SK-N-SH (cell line): ENCODE results near the gene TSPAN13. TPM values are rescaled to one million over a fixed set of nuclear protein-coding genes. Genes with fewer than 3 reads are reported as not detected.

Experiments used
- CTCF ChIA-PET: fragments of 300-600, 350-600 bp; formaldehyde crosslinking; extraction: SDS; loops from one replicate; lab custom pipeline; 2021; lab: Yijun Ruan, JAX
- POLR2A ChIA-PET: fragments of 350-600 bp; sonication (Branson Sonifier 250); formaldehyde crosslinking; extraction: SDS; loops from one replicate; lab custom pipeline; 2020; ENCODE audit warnings: antibody characterized with exemption, inconsistent platforms; lab: Yijun Ruan, JAX
- DNase-seq: peaks from one replicate; pipeline ENCODE4 v3.0.0; 2012
- H2AFZ ChIP-seq: fragments of 200-600 bp; sonication (generic); 2 replicates; pipeline ENCODE4 v1.8.1; 2016; ENCODE audit warnings: antibody characterized with exemption, mild to moderate bottlenecking, low read depth
- H3F3A ChIP-seq: fragments of 200-600 bp; sonication (generic); replicated peaks from 2 replicates; pipeline ENCODE3; 2016; ENCODE audit warnings: antibody characterized with exemption, mild to moderate bottlenecking; ENCODE audit not compliant: insufficient read depth
- H3K27ac ChIP-seq, 2 experiments: fragments of 200-500 bp in 1 of 2; fragments of 200-600 bp in 1 of 2; sonication (Bioruptor generic) in 1 of 2; sonication (generic), shearing (Covaris generic) in 1 of 2; 2 replicates each; pipeline versions ENCODE4 v1.5.1 to v1.6.1; 2014 to 2016; ENCODE audit warnings: low read depth in 2 of 2, inconsistent platforms in 1 of 2, low read length in 1 of 2, mild to moderate bottlenecking in 1 of 2, mixed read lengths in 1 of 2
- H3K27me3 ChIP-seq: fragments of 200-600 bp; sonication (generic), shearing (Covaris generic); 2 replicates; pipeline ENCODE4 v1.6.1; 2016; ENCODE audit warnings: mixed run types; ENCODE audit not compliant: insufficient read depth
- H3K36me3 ChIP-seq, 2 experiments: fragments of 200-500 bp in 1 of 2; fragments of 200-600 bp in 1 of 2; sonication (Bioruptor generic) in 1 of 2; sonication (generic) in 1 of 2; replicated peaks in 1 of 2; 2 replicates each; pipeline versions ENCODE3 to v1.5.1; 2014 to 2016; ENCODE audit warnings: low read length in 1 of 2, mild to moderate bottlenecking in 1 of 2; ENCODE audit not compliant: insufficient read depth in 2 of 2, control insufficient read depth in 1 of 2
- H3K4me1 ChIP-seq, 2 experiments: fragments of 200-500 bp in 1 of 2; fragments of 200-600 bp in 1 of 2; sonication (Bioruptor generic) in 1 of 2; sonication (generic), shearing (Covaris generic) in 1 of 2; 2 replicates each; pipeline versions ENCODE4 v1.5.1 to v1.6.1; 2014 to 2016; ENCODE audit warnings: low read depth in 1 of 2, low read length in 1 of 2, mixed run types in 1 of 2; ENCODE audit not compliant: insufficient read depth in 2 of 2, control insufficient read depth in 1 of 2
- H3K4me2 ChIP-seq: fragments of 200-600 bp; sonication (generic), shearing (Covaris generic); 2 replicates; pipeline ENCODE4 v1.6.1; 2017; ENCODE audit warnings: mixed run types
- H3K4me3 ChIP-seq, 2 experiments: fragments of 200-500 bp in 1 of 2; fragments of 200-600 bp in 1 of 2; sonication (Bioruptor generic) in 1 of 2; sonication (generic), shearing (Covaris generic) in 1 of 2; 2 replicates each; pipeline versions ENCODE4 v1.5.1 to v1.8.1; 2014 to 2016; ENCODE audit warnings: low read depth in 2 of 2, inconsistent platforms in 1 of 2, low read length in 1 of 2, mild to moderate bottlenecking in 1 of 2, mixed read lengths in 1 of 2, moderate library complexity in 1 of 2
- H3K79me2 ChIP-seq: fragments of 200-600 bp; sonication (generic); 2 replicates; pipeline ENCODE4 v1.8.1; 2017; ENCODE audit warnings: mild to moderate bottlenecking; ENCODE audit not compliant: insufficient read depth
- H3K9ac ChIP-seq: fragments of 200-600 bp; sonication (generic); 2 replicates; pipeline ENCODE4 v1.6.1; 2017; ENCODE audit warnings: mixed run types
- H3K9me2 ChIP-seq: fragments of 200-600 bp; sonication (generic); 2 replicates; pipeline ENCODE4 v1.6.1; 2017; ENCODE audit warnings: mixed run types
- H3K9me3 ChIP-seq: fragments of 200-600 bp; sonication (generic); 2 replicates; pipeline ENCODE4 v1.6.1; 2017; ENCODE audit warnings: mixed run types, mild to moderate bottlenecking, moderate library complexity
- H4K20me1 ChIP-seq: fragments of 200-600 bp; sonication (generic); 2 replicates; pipeline ENCODE4 v1.6.1; 2017; ENCODE audit warnings: mild to moderate bottlenecking, mixed run types; ENCODE audit not compliant: insufficient read depth
- CHD2 ChIP-seq: fragments of 150-350 bp; IDR thresholded peaks from 2 replicates; pipeline ENCODE4 v1.6.1; 2018; ENCODE audit warnings: low read length; ENCODE audit not compliant: partially characterized antibody
- ELF1 ChIP-seq: IDR thresholded peaks from 2 replicates; pipeline ENCODE4 v1.4.0; 2012
- FOSL2 ChIP-seq: IDR thresholded peaks from 2 replicates; pipeline ENCODE4 v1.4.0; 2012; ENCODE audit warnings: low read depth, mild to moderate bottlenecking, moderate library complexity, borderline replicate concordance
- FOXJ3 ChIP-seq: sonication (generic); formaldehyde crosslinking; IDR thresholded peaks from 2 replicates; pipeline ENCODE4 v1.5.1; 2020; ENCODE audit warnings: mild to moderate bottlenecking, missing genetic modification reagents
- FOXM1 ChIP-seq: IDR thresholded peaks from 2 replicates; pipeline ENCODE4 v1.4.0; 2012; ENCODE audit warnings: low read depth, mild to moderate bottlenecking
- JUND ChIP-seq: IDR thresholded peaks from 2 replicates; pipeline ENCODE4 v1.4.0; 2012
- MAX ChIP-seq: IDR thresholded peaks from 2 replicates; pipeline ENCODE4 v1.4.0; 2012; ENCODE audit warnings: low read depth
- MXI1 ChIP-seq: IDR thresholded peaks from 2 replicates; pipeline ENCODE4 v1.6.1; 2012; ENCODE audit warnings: mild to moderate bottlenecking, low read depth, low read length, improper control_type of control experiment
- NFIC ChIP-seq: IDR thresholded peaks from 2 replicates; pipeline ENCODE4 v1.4.0; 2012; ENCODE audit warnings: borderline replicate concordance
- NRF1 ChIP-seq: IDR thresholded peaks from 2 replicates; pipeline ENCODE4 v1.6.1; 2012; ENCODE audit warnings: low read depth, mild to moderate bottlenecking, low read length
- PBX3 ChIP-seq: IDR thresholded peaks from 2 replicates; pipeline ENCODE4; 2012
- RAD21 ChIP-seq: IDR thresholded peaks from 2 replicates; pipeline ENCODE4 v1.6.1; 2012; ENCODE audit warnings: mild to moderate bottlenecking, low read length
- RCOR1 ChIP-seq: fragments of 150-350 bp; IDR thresholded peaks from 2 replicates; pipeline ENCODE4 v1.6.1; 2017; ENCODE audit warnings: antibody characterized with exemption, low read length
- REST ChIP-seq: IDR thresholded peaks from 2 replicates; pipeline ENCODE4 v1.6.1; 2012; ENCODE audit warnings: mild to moderate bottlenecking, low read depth, low read length, moderate library complexity
- SIN3A ChIP-seq: IDR thresholded peaks from 2 replicates; pipeline ENCODE4 v1.6.1; 2012; ENCODE audit warnings: low read depth, mild to moderate bottlenecking, low read length, moderate library complexity, borderline replicate concordance
- SMC3 ChIP-seq: IDR thresholded peaks from 2 replicates; pipeline ENCODE4 v1.6.1; 2012; ENCODE audit warnings: low read depth, low read length, improper control_type of control experiment
- TAF1 ChIP-seq: IDR thresholded peaks from 2 replicates; pipeline ENCODE4 v1.6.1; 2012; ENCODE audit warnings: low read depth, mild to moderate bottlenecking, low read length, moderate library complexity, borderline replicate concordance
- TEAD4 ChIP-seq: IDR thresholded peaks from 2 replicates; pipeline ENCODE4 v1.4.0; 2012; ENCODE audit warnings: mild to moderate bottlenecking, borderline replicate concordance; ENCODE audit not compliant: insufficient read depth
- USF1 ChIP-seq: IDR thresholded peaks from 2 replicates; pipeline ENCODE4 v1.4.0; 2012; ENCODE audit warnings: low read depth, borderline replicate concordance
- YY1 ChIP-seq: IDR thresholded peaks from 2 replicates; pipeline ENCODE4 v1.4.0; 2012; ENCODE audit warnings: low read depth, mild to moderate bottlenecking
- WGBS: methylation state at CpG from one replicate; pipeline ENCODE4 v1.1.6; 2017; ENCODE audit warnings: low lambda C conversion rate; 5-methylcytosine and 5-hydroxymethylcytosine counted together
- polyA plus RNA-seq, 3 experiments: library from polyadenylated mRNA; depleted of rRNA; stranded (reverse); fragments of >200 nt; gene quantifications; 2 replicates each; pipeline ENCODE4 v1.2.3, GENCODE V29; 2012
- TF ChIP-seq, protein P1 (sequence below): fragments of 200-600 bp; sonication (generic); IDR thresholded peaks from 2 replicates; pipeline ENCODE4 v1.6.1; 2017; ENCODE audit warnings: antibody characterized with exemption, mild to moderate bottlenecking, moderate library complexity

Gene TSPAN13
- polyA plus RNA-seq, 1 of the 3 experiments (the other 2 are of a cell fraction), result 0.26 TPM

DNA sequence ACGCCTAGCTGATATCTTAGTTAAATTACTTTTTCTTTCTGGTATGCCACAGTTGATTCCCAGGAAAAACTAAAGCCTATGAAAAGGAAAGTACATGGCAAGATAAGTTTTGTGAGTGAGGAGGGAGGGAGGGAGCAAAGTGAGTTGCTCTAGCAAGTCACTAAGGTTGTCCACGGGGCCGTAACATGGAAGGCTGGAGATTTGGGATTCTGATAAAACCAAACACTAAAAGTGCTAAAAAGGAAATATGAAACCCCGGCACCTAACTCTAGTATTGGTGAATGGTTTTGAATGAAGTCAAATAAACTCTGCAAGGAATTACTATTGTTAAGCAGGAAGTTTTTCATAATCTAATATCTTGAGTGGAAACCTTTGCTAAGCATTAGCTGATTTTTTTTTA, 49.6 kb downstream of the TSPAN13 start:
- WGBS, result 61% methylated on average over 4 of the region's 4 CpGs
- CTCF ChIA-PET, result interaction anchor here (0.6 to 4.4 kb wide), 6 partner anchors 23 to 630 kb away, joined by 3 to 27 read pairs (median 4); no protein-coding TSS in a partner anchor

GRCh38 chr7:16803881-16804673, 50.5 kb downstream of the TSPAN13 start:
- H3K4me1 ChIP-seq, result no peaks in the 10 kb centered on the region
- no peaks in the 10 kb centered on the region for H4K20me1 ChIP-seq
- no peak for DNase-seq
- H3K4me2 ChIP-seq, result no peak overlapping the region
- no peak overlapping the region for H3K27ac ChIP-seq
- no peak overlapping the region for H3K4me3 ChIP-seq
- POLR2A ChIA-PET, result no interaction called here
- H3K36me3 ChIP-seq, result no peaks in the 10 kb centered on the region
- H3K79me2 ChIP-seq, result no peaks in the 10 kb centered on the region
- H3K9me2 ChIP-seq, result no peaks in the 10 kb centered on the region
- CTCF ChIA-PET, result interaction anchor here (0.6 to 4.4 kb wide), 4 partner anchors 114 to 629 kb away, joined by 3 to 27 read pairs (median 4); no protein-coding TSS in a partner anchor
- no peaks in the 10 kb centered on the region for H3K9me3 ChIP-seq
- H3K27me3 ChIP-seq, result peaks cover 3% of the 10 kb centered on the region; the same call in 1 of the 2 replicates
- 47% methylated on average over 7 of the region's 7 CpGs for WGBS
- no peak overlapping the region for H3K9ac ChIP-seq
- H2AFZ ChIP-seq, result no peak overlapping the region
- H3F3A ChIP-seq, result no peaks in the 10 kb centered on the region
- TF ChIP-seq NFIC (no peak), RCOR1 (no peak), REST (no peak), FOXM1 (no peak), TEAD4 (no peak), JUND (no peak), FOXJ3 (no peak), ELF1 (no peak), USF1 (no peak), MAX (no peak), NRF1 (no peak), SMC3 (no peak), FOSL2 (no peak)
- TF ChIP-seq, protein P1, sequence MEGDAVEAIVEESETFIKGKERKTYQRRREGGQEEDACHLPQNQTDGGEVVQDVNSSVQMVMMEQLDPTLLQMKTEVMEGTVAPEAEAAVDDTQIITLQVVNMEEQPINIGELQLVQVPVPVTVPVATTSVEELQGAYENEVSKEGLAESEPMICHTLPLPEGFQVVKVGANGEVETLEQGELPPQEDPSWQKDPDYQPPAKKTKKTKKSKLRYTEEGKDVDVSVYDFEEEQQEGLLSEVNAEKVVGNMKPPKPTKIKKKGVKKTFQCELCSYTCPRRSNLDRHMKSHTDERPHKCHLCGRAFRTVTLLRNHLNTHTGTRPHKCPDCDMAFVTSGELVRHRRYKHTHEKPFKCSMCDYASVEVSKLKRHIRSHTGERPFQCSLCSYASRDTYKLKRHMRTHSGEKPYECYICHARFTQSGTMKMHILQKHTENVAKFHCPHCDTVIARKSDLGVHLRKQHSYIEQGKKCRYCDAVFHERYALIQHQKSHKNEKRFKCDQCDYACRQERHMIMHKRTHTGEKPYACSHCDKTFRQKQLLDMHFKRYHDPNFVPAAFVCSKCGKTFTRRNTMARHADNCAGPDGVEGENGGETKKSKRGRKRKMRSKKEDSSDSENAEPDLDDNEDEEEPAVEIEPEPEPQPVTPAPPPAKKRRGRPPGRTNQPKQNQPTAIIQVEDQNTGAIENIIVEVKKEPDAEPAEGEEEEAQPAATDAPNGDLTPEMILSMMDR, result no peak

More for the DNA sequence above, 49.6 kb downstream of the TSPAN13 start:
- POLR2A ChIA-PET, result interaction anchor here (0.6 kb wide), 1 partner anchor 59 kb away, joined by 3 read pairs; no protein-coding TSS in a partner anchor
- Histone ChIP-seq H3K4me2 (no peak overlapping the region), H3K9me2 (no peaks in the 10 kb centered on the region), H3K79me2 (no peaks in the 10 kb centered on the region), H3K4me3 (no peak overlapping the region), H3K36me3 (no peaks in the 10 kb centered on the region), H3K27me3 (no peaks in the 10 kb centered on the region; the same call in 1 of the 2 replicates), H3K9me3 (no peaks in the 10 kb centered on the region), H3K4me1 (no peaks in the 10 kb centered on the region), H3F3A (no peaks in the 10 kb centered on the region), H3K27ac (no peak overlapping the region), H4K20me1 (no peaks in the 10 kb centered on the region), H2AFZ (no peak overlapping the region), H3K9ac (no peak overlapping the region)
- no peak for DNase-seq
- TF ChIP-seq RAD21 (no peak), MXI1 (no peak), NRF1 (no peak), TAF1 (no peak), SIN3A (no peak), YY1 (no peak), PBX3 (no peak), CHD2 (no peak)
